Stimulated activated CD8-positive, alpha-beta memory T cell treated with anti-CD3 and anti-CD28 coated beads, Interleukin-12 subunit alpha, Interleukin-12 subunit beta, amount 100 ng/mL, for 4 hours (primary cell): Measurements from ENCODE around the gene TMEM119.
"Not testable (repeated sequence)": the region's sequence is repeated elsewhere in the genome, so short reads cannot be mapped to it uniquely, and the experiment has no call there.

Source experiments
- DNase-seq: peaks from one replicate; pipeline ENCODE4 v3.0.0-alpha.2; 2020; ENCODE audit warnings: low read depth

Gene TMEM119

GRCh38 chr12:108582978-108583770 is 14.7 kb downstream of the TMEM119 start:
- no peak for DNase-seq

- DNase-seq: no peak
Observed at GRCh38 chr12:108582509-108582908, 15.4 kb downstream of the TMEM119 start.

- no peak for DNase-seq
Observed at GRCh38 chr12:108581311-108582227, 16.3 kb downstream of the TMEM119 start.

- DNase-seq: no peak
Observed at GRCh38 chr12:108580531-108580930, 17.4 kb downstream of the TMEM119 start.

- no peak for DNase-seq
Observed at GRCh38 chr12:108578813-108579212, 19.1 kb downstream of the TMEM119 start.

- no peak for DNase-seq
Observed at GRCh38 chr12:108578264-108578663, 19.6 kb downstream of the TMEM119 start.

- DNase-seq: no peak
Observed at GRCh38 chr12:108577458-108577857, 20.4 kb downstream of the TMEM119 start.

GRCh38 chr12:108576660-108577234 is 21.1 kb downstream of the TMEM119 start:
- DNase-seq: no peak

- DNase-seq: no peak
Observed at GRCh38 chr12:108575199-108575912, 22.5 kb downstream of the TMEM119 start.

GRCh38 chr12:108574276-108574675 is 23.6 kb downstream of the TMEM119 start:
- not testable (repeated sequence) for DNase-seq

GRCh38 chr12:108573317-108573716 is 24.6 kb downstream of the TMEM119 start:
- no peak for DNase-seq

GRCh38 chr12:108572166-108572790 is 25.6 kb downstream of the TMEM119 start:
- DNase-seq: no peak

GRCh38 chr12:108571609-108572165 is 26.2 kb downstream of the TMEM119 start:
- DNase-seq: no peak

GRCh38 chr12:108570743-108571608 is 26.9 kb downstream of the TMEM119 start:
- DNase-seq: no peak

- peak; percentile 10 for DNase-seq
Observed at GRCh38 chr12:108568338-108569154, 29.3 kb downstream of the TMEM119 start.

GRCh38 chr12:108567406-108568337 is 30.2 kb downstream of the TMEM119 start:
- DNase-seq: no peak

GRCh38 chr12:108566452-108566851 is 31.4 kb downstream of the TMEM119 start:
- no peak for DNase-seq

- DNase-seq: peak; percentile 50
Observed at GRCh38 chr12:108565976-108566375, 31.9 kb downstream of the TMEM119 start.
